Dedifferentiated amniotic fluid mesenchymal stem cell (primary cell): ENCODE results near the gene KXD1.
"Not testable (repeated sequence)": the region's sequence is repeated elsewhere in the genome, so short reads cannot be mapped to it uniquely, and the experiment has no call there.

Source experiments
- DNase-seq: peaks from one replicate; pipeline ENCODE4 v3.0.0-alpha.2; 2016; ENCODE audit errors: extremely low spot score

KXD1 gene

DNA sequence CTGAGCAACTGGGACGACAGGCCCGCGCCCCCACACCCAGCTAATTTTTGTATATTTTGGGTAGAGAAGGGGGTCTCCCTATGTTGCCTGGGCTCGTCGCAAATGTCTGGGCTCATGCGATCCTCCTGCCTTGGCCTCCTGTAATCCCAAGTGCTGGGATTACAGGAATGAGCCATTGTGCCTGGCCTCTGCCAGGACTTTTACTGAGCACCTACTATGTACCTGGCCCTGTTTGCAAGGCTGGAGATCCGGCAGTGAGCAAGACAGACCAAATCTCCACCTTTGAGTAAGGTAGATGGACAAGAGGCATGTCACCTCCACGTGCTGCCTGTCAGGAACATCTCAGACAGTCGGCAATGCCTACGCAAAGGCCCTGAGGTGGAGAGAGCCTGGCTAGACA lies 21.2 kb upstream of the KXD1 start:
- DNase-seq, result no peak

- no peak for DNase-seq
These were observed 20.2 kb upstream of the KXD1 start for GRCh38 chr19:18537431-18537830.

- no peak for DNase-seq
These were observed 19.6 kb upstream of the KXD1 start for GRCh38 chr19:18538115-18538514.

DNA sequence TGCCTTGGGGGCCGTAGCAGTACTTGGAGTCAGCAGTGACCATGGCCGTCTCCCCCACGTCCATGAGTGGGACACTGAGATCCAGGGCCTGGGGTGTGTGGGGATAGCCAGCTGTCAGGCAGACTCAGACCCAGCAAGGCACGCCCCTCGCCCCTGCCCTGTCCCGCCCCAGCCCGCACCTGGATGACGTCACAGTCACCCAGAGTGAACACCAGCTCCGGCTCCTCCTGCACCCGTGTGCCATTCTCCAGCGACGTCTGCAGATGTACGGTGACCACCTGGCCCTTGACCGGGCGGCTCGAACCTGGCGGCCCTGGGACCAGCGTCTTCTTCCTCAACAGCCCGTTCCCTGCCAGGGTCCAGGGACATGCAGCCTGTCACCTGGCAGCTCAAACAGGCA lies 18.3 kb upstream of the KXD1 start:
- no peak for DNase-seq

DNA sequence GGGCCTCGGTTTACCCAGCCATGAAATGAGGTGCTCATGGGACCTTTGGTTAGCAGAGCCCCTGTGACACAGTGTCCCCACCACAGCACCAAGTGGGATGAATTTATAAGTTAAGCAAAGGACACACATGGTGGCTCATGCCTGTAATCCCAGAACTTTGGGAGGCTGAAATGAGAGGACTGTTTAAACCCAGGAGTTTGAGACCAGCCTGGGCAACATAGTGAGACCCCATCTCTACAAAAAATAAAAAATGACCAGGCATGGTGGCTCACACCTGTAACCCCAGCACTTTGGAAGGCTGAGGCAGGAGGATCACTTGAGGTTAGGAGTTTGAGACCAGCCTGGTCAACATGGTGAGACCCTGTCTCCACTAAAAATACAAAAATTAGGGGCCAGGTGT lies 17.5 kb upstream of the KXD1 start:
- not testable (repeated sequence) for DNase-seq

DNA sequence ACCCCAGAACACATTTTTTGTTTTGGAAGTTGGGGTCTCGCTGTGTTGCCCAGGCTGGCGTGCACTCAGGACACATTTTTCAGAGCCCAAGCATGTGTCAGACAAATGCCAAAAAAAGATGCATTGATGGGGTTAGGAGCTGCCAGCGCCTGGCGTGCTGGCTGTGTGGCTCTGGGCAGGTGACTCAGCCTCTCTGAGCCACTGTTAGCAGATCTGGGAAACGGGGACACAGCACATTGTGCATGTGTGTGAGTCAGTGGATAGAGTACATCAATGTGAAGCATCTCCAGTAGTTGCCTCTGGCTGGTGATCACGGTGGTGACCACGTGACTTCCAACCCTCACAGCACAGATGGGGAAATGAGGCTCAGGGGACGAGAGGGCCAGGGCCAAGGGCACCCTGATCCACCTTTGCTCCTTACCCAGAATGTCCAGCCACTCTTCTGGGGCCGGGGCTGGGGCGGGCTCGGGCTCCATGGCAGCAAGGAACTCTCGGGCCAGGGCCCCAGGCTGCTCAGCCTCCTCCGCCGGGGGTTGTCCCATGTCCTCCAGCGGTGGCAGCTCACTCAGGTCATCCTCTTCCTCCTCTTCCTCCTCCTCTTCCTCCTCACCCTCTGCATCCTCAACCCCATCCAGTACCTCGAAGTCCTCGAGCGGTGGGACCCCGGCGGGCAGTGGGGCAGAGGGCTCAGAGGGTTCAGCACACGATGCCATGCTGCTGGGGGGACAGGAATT lies 16.2 kb upstream of the KXD1 start:
- no peak for DNase-seq

- DNase-seq, result no peak
These were observed 15.4 kb upstream of the KXD1 start for GRCh38 chr19:18541992-18542940.

GRCh38 chr19:18542941-18543813 lies 14.5 kb upstream of the KXD1 start, which contains the start of gene FKBP8:
TSS of gene FKBP8 (minus strand) at chr19:18543573. CDS start at chr19:18541970, 1,603 bp downstream.
- DNase-seq, result peak; percentile 75

DNA sequence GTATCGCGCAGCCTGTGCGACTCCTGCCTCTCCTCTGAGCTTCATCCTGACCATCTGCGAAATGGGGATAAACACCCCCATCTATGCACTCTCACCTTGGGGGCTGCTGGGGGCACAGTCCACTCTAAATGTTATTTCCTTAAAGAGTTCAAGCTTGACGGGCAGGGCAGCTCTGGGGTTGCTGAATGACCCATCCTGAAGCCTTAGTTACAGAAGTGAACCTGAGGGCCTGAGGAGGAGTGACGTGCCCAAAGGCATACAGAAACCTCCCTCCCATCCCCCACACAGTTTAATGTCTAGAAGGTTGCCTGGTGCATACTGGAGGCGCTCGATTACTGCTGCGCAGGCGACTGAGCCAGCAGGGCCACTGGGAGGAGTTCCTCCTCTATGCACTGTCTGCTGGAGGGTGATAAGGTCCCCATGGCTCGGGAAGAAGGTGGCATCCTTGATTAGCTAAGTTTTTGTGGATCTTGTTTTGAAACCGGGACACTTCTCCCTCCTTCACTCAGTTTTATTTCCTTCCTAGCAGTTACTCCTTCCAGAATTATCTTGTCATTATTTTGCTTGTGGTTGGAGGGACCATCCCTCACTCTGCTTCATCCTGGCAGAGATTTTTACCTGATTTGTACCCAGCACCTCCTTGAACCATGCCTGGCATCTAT lies 13.7 kb upstream of the KXD1 start:
- no peak for DNase-seq

DNA sequence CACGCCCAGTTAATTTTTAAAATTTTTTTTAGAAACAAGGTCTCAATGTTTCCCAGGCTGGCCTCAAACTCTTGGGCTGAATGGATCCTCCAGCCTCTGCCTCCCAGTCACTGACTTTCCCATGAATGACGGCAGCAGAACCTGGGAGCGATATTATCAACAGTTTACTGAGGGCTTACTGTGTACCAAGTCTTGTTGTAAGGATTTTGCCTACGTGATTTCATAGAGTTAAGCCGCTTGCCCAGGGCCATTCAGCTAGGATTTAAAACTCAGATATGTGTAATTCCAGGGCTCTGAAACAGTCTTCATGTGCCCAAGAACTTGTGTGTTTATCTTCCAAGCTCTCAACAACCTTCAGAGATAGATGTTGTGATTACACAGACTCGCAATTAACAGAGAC lies 6.0 kb upstream of the KXD1 start:
- no peak for DNase-seq

- no peak for DNase-seq
These were observed 509 bp downstream of the KXD1 start for GRCh38 chr19:18558202-18558555.

DNA sequence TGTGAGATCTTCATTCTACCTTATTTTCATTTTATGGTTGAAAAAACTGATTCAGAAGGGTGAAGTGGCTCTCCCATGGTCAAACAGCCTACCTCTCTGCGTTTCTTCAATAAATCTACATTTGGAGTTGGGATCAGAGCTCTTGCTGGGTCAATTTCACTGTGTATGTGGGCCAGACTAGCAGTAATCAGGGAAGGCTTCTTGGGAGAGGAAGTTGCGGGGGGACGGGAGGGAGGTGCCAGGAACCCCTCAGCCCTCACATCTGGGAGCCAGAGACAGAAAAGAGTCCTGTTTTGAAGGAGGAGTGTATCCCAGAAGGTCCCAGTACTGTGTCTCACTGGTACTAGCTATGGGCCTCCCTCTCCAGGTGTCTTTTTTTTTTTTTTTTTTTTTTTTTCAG lies 934 bp downstream of the KXD1 start:
- no peak for DNase-seq

- DNase-seq, result no peak
These were observed 2.0 kb downstream of the KXD1 start for GRCh38 chr19:18559685-18560084.

GRCh38 chr19:18562086-18562485 lies 4.4 kb downstream of the KXD1 start:
- no peak for DNase-seq

GRCh38 chr19:18566953-18567352 lies 9.3 kb downstream of the KXD1 start:
- no peak for DNase-seq

- no peak for DNase-seq
These were observed 10.7 kb downstream of the KXD1 start for GRCh38 chr19:18568367-18568766.

DNA sequence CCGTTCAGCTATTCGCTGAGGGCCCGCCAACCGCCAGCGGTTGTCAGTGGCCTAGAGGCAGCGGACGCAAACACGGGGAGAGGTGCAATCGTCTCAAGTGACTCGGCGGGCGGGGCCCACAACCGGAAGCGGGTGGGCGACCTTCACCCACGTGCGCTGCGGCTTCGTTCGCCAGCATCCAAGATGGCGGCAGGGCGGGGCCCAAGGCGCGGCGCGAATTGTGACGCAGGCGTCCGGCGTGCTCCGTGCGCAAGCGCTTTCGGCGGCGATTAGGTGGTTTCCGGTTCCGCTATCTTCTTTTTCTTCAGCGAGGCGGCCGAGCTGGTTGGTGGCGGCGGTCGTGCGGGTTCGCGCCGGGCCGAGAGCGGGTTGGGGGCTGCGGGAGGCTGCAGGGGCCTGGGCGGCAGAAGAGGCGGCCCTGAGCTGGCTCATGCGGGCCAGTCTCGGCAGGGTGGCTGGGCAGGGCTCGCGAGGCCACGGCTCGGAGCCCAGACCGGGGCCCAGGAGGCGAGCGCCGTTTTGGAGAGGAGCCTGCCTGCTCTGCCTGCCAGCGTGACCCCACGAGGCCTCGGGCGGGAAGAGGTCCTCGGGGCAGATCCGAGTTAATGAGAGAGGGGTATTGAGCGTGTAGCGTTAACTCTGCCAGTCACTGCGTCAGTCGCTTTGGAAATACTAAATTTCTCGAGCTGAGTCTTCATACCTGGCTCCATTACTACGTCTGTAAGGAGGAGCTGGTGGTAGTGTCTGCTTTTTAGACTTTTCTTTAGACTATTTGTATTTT lies 14.1 kb downstream of the KXD1 start, which contains the start of gene UBA52:
Gene UBA52, plus strand, starts transcription at position 294 of the 781 bp plus-strand sequence. CDS start 1,444 bp downstream, outside the sequence.
- peak; percentile 97 for DNase-seq

DNA sequence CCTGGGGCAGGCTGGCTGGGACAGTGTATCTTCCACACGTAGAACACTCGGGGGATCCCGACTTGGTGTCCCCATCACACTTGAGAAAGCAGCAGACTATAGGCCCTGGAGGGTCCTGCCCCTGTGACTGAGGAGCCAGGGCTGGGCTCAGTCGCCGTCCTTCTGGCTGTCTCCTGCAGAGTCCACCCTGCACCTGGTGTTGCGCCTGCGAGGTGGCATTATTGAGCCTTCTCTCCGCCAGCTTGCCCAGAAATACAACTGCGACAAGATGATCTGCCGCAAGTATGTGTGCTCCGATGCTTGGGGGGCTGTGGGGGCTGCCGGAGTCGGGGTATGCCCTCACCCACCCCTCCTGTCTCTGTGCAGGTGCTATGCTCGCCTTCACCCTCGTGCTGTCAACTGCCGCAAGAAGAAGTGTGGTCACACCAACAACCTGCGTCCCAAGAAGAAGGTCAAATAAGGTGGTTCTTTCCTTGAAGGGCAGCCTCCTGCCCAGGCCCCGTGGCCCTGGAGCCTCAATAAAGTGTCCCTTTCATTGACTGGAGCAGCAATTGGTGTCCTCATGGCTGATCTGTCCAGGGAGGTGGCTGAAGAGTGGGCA lies 17.1 kb downstream of the KXD1 start:
- DNase-seq, result no peak

DNA sequence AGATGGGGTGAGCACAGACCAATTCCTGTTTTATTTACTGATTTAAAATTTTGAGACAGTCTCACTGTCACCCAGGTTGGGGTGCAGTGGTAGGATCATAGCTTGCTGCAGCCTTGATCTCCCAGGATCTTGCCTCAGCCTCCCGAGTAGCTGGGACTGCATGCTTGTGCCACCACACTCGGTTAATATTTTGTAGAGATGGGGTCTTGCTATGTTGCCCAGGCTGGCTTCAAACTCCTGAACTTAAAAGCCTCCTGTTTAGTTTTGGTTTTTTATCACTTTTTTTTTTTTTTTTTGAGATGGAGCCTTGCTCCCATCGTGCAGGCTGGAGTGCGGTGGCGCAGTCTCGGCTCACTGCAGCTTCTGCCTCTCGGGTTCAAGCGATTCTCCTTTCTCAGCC lies 18.7 kb downstream of the KXD1 start:
- no peak for DNase-seq

GRCh38 chr19:18577365-18577914 lies 19.8 kb downstream of the KXD1 start:
- DNase-seq, result no peak
